ENCODE data around the gene PUDP.
"Not testable (repeated sequence)": the region's sequence is repeated elsewhere in the genome, so short reads cannot be mapped to it uniquely, and the experiment has no call there.

PUDP gene

GRCh38 chrX:7071390-7071789 is 76.6 kb downstream of the PUDP start:
- no peak for DNase-seq

DNA sequence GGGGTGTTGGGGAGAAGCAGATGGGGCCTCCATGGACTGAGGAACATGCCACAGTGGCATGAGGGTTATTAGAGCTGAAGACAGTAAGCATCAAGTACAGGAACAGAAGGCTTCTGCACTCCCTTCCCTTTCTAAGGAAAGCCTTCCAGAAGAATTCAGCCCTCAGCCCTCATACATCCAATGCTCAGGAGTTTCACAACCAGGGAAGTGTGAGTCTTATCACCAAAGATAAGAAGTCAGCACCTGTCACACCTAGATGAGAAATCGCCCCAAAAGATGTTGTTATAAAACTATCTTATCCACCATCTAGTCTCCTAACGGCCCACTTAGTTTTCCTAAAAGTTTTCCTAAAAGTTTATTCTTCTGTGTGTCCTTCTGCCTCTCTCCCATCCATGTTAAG is 78.4 kb downstream of the PUDP start:
- no peak for DNase-seq

DNA sequence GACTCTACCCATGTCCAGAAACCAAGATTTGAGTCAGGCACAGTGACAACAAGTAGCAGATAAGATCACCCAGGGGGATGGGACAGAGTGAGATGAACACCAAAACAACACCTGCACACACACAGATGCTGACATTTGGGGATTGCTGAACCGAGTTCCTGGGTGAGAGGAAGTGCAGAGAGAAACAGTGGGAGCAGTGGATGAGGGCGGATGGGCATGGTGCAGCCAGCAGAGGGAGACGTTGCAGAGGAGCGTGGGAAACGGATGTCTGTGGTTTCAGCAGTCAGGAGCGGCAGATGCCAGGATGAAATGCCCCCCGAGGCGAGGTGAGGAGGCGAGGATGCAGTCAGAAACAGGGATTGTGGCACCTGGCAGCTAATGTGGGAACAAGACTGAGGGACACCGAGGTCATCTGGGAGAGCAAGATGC is 79.0 kb downstream of the PUDP start:
- DNase-seq, result no peak

DNA sequence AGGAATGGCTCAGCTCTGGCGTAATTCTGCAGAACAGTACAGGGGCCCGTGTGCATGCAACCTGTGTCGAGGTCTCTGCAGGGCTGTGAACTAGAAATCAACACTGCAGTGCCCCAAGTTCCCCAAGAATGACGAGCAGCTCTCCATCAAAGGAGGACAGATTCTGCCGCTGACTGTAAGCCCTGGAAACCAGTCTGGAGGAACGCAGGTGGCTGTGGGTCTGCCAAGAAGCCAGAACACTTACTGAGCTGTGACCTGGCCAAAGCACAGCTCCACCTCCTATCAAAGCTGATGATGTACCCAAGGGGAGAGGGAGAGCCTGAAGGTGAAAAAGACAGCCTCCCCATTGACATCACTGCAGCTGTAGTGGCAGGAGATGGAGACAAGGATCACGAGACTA is 80.7 kb downstream of the PUDP start:
- DNase-seq, result no peak

DNA sequence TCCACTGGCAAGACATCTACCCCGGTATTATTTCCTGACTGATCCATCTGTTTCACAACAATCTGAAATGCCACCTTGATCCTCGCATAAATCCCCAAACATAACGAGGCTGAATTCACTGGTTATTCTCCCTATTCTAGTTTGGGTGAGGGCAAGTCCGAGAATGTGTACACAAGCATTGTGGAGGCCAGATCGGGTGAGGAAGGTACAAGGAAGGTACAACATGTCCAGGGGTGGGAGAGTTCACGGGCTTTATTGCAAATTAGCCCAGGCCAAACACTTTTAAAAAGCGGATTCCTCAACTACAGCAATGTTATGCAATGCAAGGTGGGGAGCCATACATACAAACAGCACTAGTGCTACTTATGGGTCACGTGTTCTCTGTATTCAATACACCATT is 82.5 kb downstream of the PUDP start:
- DNase-seq, result no peak

DNA sequence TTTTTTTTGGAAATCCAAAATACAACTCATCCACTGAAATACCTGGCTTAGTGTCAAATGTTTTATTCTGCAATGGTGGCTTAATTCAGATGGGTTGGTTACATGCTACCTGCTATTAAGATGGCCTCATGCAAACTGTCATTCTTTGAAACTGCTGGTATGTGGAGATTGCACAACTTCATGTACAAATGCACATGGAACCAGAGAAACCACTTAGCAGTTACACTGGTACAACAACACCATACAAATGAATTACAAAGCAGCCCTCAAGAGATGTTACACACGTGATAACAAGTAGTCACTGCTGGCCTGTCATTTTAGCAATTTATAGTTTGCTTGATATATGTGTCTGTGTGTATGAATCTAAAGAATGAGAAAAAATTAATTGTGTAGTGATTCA is 85.0 kb downstream of the PUDP start:
- DNase-seq, result no peak

DNA sequence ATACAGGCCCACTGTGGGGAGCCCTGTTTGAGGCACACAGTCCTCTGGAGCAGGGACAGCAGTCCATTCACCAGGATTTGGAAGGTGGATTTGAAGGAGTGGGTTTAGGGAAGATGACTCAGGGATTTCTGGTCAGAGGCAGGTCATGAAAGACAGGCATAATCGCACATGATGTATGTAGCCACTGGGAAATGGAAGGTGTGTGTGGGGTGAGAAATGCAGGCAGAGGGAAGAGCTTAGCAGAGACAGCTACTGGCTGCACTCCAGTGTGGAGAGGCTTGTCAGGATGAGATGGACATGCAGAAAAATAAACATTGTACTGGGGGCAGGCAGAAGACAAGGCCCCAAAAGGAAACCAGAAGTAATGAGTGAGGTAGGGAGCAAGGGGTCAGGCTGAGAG is 85.7 kb downstream of the PUDP start:
- no peak for DNase-seq

- no peak for DNase-seq
Observed at GRCh38 chrX:7061429-7061828, 86.5 kb downstream of the PUDP start.

- no peak for DNase-seq
Observed at GRCh38 chrX:7060444-7060843, 87.5 kb downstream of the PUDP start.

GRCh38 chrX:7059859-7060258 is 88.1 kb downstream of the PUDP start:
- no peak for DNase-seq

GRCh38 chrX:7059214-7059838 is 88.6 kb downstream of the PUDP start:
- DNase-seq, result no peak

- DNase-seq, result no peak
Observed at GRCh38 chrX:7055386-7056137, 92.4 kb downstream of the PUDP start.

DNA sequence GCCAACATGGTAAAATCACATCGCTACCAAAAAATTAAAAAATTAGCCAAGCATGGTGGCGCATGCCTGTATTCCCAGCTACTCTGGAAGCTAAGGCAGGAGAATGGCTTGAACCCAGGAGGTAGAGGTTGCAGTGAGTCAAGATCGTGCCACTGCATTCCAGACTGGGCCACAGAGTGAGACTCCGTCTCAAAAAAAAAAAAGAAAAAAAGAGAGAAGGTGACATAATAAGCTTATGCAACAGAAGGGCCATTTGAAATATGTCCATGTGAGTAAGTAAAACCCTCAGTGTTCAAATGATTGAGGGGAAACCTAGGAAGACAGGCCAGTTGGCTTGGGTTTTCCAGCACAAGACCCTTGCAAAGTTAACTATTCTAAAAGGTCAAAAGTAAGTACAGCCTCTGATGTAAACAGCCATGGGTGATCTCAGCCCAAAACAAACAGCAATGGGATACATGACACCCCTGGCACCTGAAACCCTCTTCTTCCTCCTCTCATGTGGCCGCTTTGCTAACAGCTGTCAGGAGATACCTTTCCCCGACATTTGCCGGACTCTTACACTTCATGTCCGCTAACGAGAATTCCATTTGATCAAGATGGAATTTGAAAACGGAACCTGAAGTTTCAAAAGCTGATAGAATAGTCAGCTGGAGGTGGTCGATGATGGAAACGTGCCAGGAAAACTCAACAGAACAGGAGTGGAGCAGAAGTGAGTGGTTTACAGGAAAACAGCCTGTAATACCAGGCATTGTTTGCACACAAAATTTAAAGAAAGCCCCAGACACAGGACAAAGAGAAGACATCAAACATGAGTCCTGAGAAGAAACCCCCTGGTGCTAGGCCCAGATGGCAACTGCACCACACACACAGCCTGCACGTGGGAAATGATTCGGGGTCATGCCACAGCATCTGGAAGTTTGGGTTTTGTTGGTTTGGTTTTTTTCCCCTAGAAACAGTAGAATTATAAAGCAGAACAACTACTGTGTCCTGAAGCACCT is 93.4 kb downstream of the PUDP start:
- DNase-seq, result peak; percentile 12

GRCh38 chrX:7052541-7052940 is 95.4 kb downstream of the PUDP start:
- DNase-seq, result no peak

DNA sequence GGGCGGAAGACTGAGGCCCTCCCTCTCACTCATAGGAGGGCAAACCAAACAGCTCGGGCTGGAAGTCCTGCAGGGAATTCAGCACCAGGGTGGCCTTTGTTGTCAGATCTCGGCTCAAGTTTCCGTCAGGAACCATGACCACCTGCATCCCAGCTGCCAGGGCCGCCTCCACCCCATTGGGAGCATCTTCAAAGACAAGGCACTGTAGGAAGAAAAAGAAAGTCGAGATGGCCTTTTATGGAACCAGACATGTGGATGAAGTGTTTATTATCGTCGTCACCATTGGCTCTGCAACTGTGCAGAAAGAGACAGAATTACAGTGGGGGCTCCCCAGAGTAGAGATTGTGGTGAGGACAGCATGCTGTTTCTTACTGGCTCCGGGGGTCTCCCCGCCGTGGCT is 97.7 kb downstream of the PUDP start:
- DNase-seq, result no peak

- DNase-seq, result no peak
Observed at GRCh38 chrX:7047951-7048350, 100.0 kb downstream of the PUDP start.

GRCh38 chrX:7045238-7045955 is 102.6 kb downstream of the PUDP start:
- no peak for DNase-seq

DNA sequence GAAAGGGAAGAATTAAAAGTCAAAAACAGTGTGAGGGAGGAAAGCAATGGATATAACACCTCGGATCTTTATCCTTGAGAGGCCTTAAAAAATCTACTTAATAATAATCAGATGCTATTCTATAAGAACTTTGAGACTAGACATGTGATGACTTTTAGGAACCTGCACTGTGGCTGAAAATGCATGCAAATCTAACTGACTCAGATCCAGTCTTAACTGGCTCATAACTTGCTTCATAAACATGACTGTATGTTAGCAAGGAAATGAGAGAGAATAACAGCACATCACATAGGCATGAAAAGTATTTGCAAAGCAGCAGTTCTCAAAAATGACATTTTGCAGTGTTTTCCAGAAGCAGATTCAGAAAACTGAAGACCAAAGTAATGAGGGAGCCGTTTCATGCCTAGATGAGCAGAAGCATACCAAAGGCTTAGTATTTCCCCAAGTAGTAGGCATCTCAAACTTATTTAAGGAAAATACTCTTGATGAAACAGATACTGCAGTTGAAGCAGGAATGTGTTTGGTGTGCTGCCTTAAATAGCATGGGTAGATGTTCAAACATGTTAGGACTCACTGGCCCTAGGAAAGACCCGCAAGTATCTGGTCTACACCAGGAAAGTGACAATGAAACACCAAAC is 104.0 kb downstream of the PUDP start:
- DNase-seq, result not testable (repeated sequence)

DNA sequence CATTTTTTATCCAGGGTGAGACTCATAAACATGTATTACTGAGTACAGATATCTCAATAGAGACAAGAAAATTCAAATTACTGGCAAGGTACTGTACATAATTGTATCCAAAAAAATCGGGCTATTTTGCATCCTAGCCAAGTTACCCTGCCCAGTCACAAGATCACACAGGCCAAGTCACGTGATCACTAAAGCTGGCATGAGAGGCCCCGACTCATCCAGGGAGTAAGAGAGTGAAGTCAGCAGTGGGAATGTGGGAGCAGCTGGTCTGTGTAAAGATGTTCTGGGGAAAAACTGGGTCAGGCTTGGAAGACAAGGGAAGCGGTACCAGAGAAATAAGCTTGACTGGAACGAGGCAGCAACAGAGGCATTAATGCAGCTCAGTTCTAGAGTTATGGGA is 119.7 kb downstream of the PUDP start:
- DNase-seq, result no peak

GRCh38 chrX:7027071-7027470 is 120.9 kb downstream of the PUDP start:
- no peak for DNase-seq

- DNase-seq, result not testable (repeated sequence)
Observed at GRCh38 chrX:7026365-7026764, 121.6 kb downstream of the PUDP start.

DNA sequence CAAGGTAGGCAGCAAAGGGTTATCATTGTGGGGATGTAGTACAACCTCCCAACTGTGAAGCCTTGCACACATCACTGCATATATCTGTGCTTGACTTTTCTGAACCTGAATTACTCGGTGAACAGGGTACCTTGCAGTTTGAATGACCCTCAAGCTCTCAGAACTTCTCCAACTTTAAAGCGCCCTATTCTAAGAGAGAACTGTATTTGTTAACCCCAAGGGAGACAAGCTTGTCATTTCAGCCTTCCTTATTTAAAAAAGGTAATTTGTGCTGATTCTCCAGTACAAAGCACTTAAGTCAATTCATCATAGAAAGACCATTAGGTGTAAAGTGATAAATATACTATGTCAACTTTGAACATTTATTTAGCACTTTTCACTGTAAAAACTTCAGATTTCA is 122.5 kb downstream of the PUDP start:
- no peak for DNase-seq

Measured in NCI-H510A (cell line).